Stimulated activated naive B cell treated with anti-CD40 and anti-IgM and Interleukin-4, amounts not matched to agents 10 μg/mL and 1 μg/mL and 100 μg/mL, for 72 hours (primary cell): ENCODE data around the gene ZNF789.
A peak's percentile ranks its signal among the peaks of the same experiment; 100 is the strongest.

Experiments used
- ATAC-seq, 2 donors: fragments of 150-1000 bp; cut with Tn5 transposase; replicated peaks; 2 replicates each; pipeline ENCODE4 v1.10.0; 2021; ENCODE audit warnings: moderate library complexity in 1 of 2
- DNase-seq: peaks from one replicate; pipeline ENCODE4 v3.0.0; 2021
- H3K27ac Mint-ChIP-seq: one replicate; pipeline ENCODE4 v1.8.0; 2022; ENCODE audit warnings: mild to moderate bottlenecking, mixed read lengths
- H3K27me3 Mint-ChIP-seq, 2 donors: one replicate each; pipeline ENCODE4 v1.8.0; 2022; ENCODE audit warnings: mixed read lengths in 2 of 2
- H3K36me3 Mint-ChIP-seq, 2 donors: one replicate each; pipeline ENCODE4 v1.8.0; 2022; ENCODE audit warnings: mixed read lengths in 2 of 2, mild to moderate bottlenecking in 1 of 2
- H3K4me1 Mint-ChIP-seq, 2 donors: one replicate each; pipeline ENCODE4 v1.8.0; 2022; ENCODE audit warnings: mixed read lengths in 2 of 2, mild to moderate bottlenecking in 1 of 2
- H3K4me3 Mint-ChIP-seq, 2 donors: one replicate each; pipeline ENCODE4 v1.8.0; 2022; ENCODE audit warnings: mild to moderate bottlenecking in 2 of 2, mixed read lengths in 2 of 2, moderate library complexity in 1 of 2
- H3K9me3 Mint-ChIP-seq, 2 donors: one replicate each; pipeline ENCODE4 v1.8.0; 2022; ENCODE audit warnings: mixed read lengths in 2 of 2, mild to moderate bottlenecking in 1 of 2

ZNF789 gene

GRCh38 chr7:99504281-99504602 lies 31.6 kb downstream of the ZNF789 start:
- Mint-ChIP-seq H3K27me3 (no peaks in the 10 kb centered on the region), H3K9me3 (peaks cover 0 to 1% of the 10 kb centered on the region in 2 donors), H3K4me3 (peak overlapping the region; percentile 87 to 91), H3K4me1 (peaks cover 9 to 29% of the 10 kb centered on the region in 2 donors), H3K27ac (peak overlapping the region; percentile 95), H3K36me3 (peaks cover 22 to 27% of the 10 kb centered on the region in 2 donors)
- no peak for ATAC-seq
- DNase-seq, result no peak

- peak within 1 kb of the TSS; percentile 95 for H3K27ac Mint-ChIP-seq
- DNase-seq, result peak; percentile 96
- peak; percentile 84 to 86 for ATAC-seq
- peak within 1 kb of the TSS; percentile 87 to 91 for H3K4me3 Mint-ChIP-seq
- H3K27me3 Mint-ChIP-seq, result no peaks in the 10 kb centered on the region
- H3K9me3 Mint-ChIP-seq, result peaks cover 0 to 1% of the 10 kb centered on the region in 2 donors
- peaks cover 17 to 27% of the 10 kb centered on the region in 2 donors for H3K36me3 Mint-ChIP-seq
- H3K4me1 Mint-ChIP-seq, result peaks cover 9 to 27% of the 10 kb centered on the region in 2 donors
Measured at GRCh38 chr7:99504603-99505323, 32.1 kb downstream of the ZNF789 start, which contains the start of gene ZKSCAN5. ZKSCAN5 (plus strand) TSS chr7:99504662; CDS start chr7:99506045, 1,383 bp downstream.

GRCh38 chr7:99505324-99505662 lies 32.6 kb downstream of the ZNF789 start:
- H3K27ac Mint-ChIP-seq, result peak overlapping the region; percentile 95
- ATAC-seq (peak; percentile 3 to 9), DNase-seq (no peak)
- H3K36me3 Mint-ChIP-seq, result peaks cover 15 to 23% of the 10 kb centered on the region in 2 donors
- H3K9me3 Mint-ChIP-seq, result peaks cover 0 to 1% of the 10 kb centered on the region in 2 donors
- H3K27me3 Mint-ChIP-seq, result no peaks in the 10 kb centered on the region
- peaks cover 9 to 27% of the 10 kb centered on the region in 2 donors for H3K4me1 Mint-ChIP-seq
- peak overlapping the region; percentile 87 to 91 for H3K4me3 Mint-ChIP-seq

GRCh38 chr7:99514050-99514449 lies 41.4 kb downstream of the ZNF789 start:
- H3K36me3 Mint-ChIP-seq, result peaks cover 36 to 39% of the 10 kb centered on the region in 2 donors
- ATAC-seq, result no peak
- H3K9me3 Mint-ChIP-seq, result no peaks in the 10 kb centered on the region
- no peak overlapping the region for H3K27ac Mint-ChIP-seq
- DNase-seq, result no peak
- H3K27me3 Mint-ChIP-seq, result no peaks in the 10 kb centered on the region
- no peak overlapping the region for H3K4me3 Mint-ChIP-seq
- H3K4me1 Mint-ChIP-seq, result peaks cover 7 to 9% of the 10 kb centered on the region in 2 donors

- no peak for DNase-seq
- no peaks in the 10 kb centered on the region for H3K9me3 Mint-ChIP-seq
- H3K27me3 Mint-ChIP-seq, result no peaks in the 10 kb centered on the region
- ATAC-seq, result no peak
- peaks cover under 1 to 4% of the 10 kb centered on the region in 2 donors for H3K4me1 Mint-ChIP-seq
- H3K27ac Mint-ChIP-seq, result no peak overlapping the region
- H3K4me3 Mint-ChIP-seq, result no peak overlapping the region
- H3K36me3 Mint-ChIP-seq, result peaks cover 36 to 50% of the 10 kb centered on the region in 2 donors
Measured at GRCh38 chr7:99521399-99521798, 48.7 kb downstream of the ZNF789 start.

GRCh38 chr7:99525713-99526440 lies 53.2 kb downstream of the ZNF789 start:
- Mint-ChIP-seq H3K9me3 (peaks cover 8 to 11% of the 10 kb centered on the region in 2 donors), H3K4me1 (peaks cover 0 to 2% of the 10 kb centered on the region in 2 donors), H3K27me3 (no peaks in the 10 kb centered on the region), H3K4me3 (no peak overlapping the region), H3K27ac (no peak overlapping the region), H3K36me3 (peaks cover 52 to 66% of the 10 kb centered on the region in 2 donors)
- ATAC-seq, result no peak
- DNase-seq, result no peak

- ATAC-seq, result no peak
- no peaks in the 10 kb centered on the region for H3K27me3 Mint-ChIP-seq
- peaks cover 60 to 70% of the 10 kb centered on the region in 2 donors for H3K36me3 Mint-ChIP-seq
- H3K9me3 Mint-ChIP-seq, result peaks cover 21 to 30% of the 10 kb centered on the region in 2 donors
- no peak for DNase-seq
- no peaks in the 10 kb centered on the region for H3K4me1 Mint-ChIP-seq
- no peak overlapping the region for H3K27ac Mint-ChIP-seq
- H3K4me3 Mint-ChIP-seq, result no peak overlapping the region
Measured at GRCh38 chr7:99531354-99531765, 58.7 kb downstream of the ZNF789 start.

GRCh38 chr7:99535667-99536066 lies 63.0 kb downstream of the ZNF789 start:
- H3K9me3 Mint-ChIP-seq, result peaks cover 22 to 26% of the 10 kb centered on the region in 2 donors
- no peak for ATAC-seq
- H3K36me3 Mint-ChIP-seq, result peaks cover 38% of the 10 kb centered on the region in 2 donors
- H3K4me1 Mint-ChIP-seq, result no peaks in the 10 kb centered on the region
- no peak overlapping the region for H3K4me3 Mint-ChIP-seq
- no peak for DNase-seq
- no peak overlapping the region for H3K27ac Mint-ChIP-seq
- no peaks in the 10 kb centered on the region for H3K27me3 Mint-ChIP-seq
